AG08396 (cell line): ENCODE measurements around the gene TMEM62.

Experiments used
- DNase-seq: peaks from one replicate; pipeline ENCODE4 v3.0.0; 2012; ENCODE audit warnings: low spot score, mixed read lengths

Gene TMEM62

DNA sequence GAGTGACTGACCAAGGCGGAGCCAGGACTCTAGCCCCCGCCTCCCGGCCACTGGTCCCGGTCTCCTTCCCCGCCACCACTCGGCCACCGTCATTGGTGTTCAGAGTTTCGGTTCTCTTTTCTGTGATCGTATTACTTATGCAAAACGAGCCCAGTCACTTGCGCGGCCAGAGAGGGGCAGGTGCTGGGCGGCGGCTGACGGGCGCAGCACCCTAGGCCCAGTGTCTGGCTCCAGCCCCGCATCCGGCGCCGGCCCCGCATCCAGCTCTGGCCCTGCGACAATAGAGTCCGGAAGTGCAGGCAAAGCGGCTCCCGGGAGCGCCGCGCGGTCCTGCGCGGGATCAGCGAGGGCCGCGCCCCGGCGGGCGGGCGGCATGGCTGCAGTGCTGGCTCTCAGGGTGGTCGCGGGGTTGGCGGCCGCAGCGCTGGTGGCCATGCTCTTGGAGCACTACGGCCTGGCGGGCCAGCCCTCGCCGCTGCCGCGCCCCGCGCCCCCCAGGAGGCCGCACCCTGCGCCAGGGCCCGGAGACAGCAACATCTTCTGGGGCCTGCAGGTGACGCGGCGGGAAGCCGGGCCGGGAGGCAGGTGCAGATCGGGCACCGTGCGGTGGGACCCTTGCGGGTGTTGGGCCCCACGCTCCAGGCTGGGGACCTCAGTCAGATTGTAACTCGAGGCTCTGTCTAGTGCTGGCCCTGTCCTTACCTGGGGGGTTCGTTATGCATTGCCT lies at the start of gene TMEM62:
Gene TMEM62, plus strand, starts transcription at position 157 of the 727 bp plus-strand sequence. Its CDS starts 217 bp downstream, at position 374.
- DNase-seq, result peak; percentile 85

DNA sequence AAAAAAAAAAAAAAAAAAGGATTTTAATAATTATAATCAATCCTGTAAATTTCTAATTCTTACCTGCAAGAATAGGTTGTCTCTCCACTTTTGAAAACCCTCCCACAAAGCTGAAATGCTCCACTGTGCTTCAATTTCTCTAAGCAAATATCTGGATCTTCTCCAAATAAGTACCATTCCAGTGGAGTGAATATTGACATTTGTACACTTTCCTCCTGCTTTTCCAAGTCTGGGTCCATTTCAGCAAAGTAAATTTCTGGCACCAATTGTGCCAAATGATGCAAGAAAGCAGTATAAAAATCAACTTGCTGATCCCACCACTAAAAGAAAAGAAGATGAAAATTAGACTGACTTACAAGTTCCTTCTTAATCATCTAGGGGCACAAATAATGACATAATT lies 47.5 kb upstream of the TMEM62 start:
- no peak for DNase-seq

DNA sequence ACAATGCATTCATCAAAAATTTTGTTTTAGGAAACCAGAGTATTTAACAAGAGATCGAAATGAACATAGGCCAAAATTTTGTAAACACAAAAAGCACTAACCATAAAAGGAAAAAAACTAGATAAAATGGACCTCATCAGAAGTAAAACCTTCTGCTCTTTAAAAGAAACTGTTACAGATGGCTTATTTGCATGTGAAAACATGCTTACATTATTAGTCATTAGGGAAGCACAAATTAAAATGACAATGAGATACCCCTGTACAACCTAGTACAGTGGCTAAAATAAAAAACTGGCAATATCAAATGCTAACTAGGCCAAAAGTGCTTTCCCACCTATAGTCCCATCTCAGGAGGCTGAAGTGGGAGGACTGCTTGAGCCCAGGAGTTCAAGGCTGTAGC lies 46.8 kb upstream of the TMEM62 start:
- DNase-seq, result no peak

DNA sequence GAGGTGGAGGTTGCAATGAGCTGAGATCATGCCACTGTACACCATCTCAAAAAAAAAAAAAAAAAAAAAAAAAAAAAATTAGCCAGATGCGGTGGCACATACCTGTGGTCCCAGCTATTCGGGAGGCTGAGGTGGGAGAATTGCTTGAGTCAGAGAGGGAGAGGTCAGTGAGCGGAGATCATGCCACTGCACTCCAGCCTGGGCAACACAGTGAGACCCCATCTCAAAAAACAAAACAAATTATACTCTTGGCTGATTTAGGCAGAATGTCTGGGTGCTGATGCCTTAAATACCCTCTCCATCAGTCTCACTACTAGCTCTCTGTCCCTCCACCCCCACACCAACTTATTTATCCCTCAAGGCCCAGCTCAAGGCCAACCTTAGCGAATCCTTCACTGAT lies 41.5 kb upstream of the TMEM62 start:
- DNase-seq, result no peak

DNA sequence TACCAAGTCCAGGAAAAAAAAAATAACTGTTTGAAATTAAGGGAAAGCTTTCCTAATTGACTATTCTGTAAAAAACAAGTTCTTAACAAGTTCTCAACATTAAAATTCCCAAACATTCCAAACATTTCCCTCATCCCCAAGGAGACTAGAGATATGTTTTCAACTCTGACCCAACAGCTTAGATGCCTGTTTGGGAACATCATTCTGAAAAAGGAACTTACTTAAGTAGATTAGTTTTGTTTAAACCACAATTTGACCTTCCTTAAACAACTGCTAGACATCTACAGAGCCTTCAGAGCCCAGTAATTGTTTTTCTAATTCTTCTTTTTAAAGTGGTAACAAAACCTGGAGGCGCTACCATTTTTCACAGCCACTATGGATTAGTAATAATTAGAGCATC lies 40.4 kb upstream of the TMEM62 start:
- no peak for DNase-seq

DNA sequence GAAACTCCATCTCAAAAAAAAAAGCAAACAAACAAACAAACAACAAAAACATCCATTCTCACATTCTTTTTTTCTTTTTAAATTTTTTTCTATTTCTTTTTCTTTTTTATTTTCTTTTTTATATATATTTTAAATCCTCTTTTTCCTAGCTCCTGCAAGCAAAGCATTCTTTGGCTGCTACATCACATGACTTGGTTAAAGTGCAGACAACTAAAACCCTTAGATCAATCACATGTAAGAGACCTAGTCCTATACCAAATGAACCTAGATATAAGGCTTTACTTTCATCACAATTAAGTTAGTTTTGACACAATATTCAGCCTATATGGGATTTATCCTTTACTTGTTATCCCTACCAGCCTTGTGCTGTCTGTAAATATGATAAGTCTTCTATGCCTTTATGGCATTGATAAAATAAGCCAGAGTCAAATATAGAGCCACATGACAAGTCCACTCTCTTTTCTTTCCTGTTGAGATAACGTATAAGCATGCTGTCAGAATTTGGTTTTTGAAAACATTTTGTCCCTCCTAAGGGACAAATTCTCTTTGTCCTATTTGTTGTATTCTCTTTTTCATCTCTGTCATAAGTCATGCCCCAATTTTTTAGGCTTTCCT lies 38.9 kb upstream of the TMEM62 start:
- no peak for DNase-seq

DNA sequence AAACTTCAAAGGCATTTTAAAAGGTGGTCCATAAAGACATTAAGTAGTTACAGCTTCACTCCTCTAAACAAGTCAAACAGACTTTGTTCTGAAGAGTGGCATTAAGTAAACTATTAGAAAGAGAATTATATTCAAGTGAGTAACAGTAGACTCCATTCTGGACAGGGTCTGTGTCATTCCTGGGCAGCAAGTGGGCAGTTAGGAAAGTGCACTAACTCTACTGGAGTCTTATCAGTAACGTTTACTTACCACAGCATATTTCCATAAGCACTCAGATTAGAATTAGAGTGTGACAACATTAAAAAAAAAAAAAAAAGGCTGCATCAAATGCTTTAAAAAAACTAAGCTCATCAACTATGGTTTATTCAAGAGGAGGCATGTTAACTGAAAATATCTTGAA lies 38.1 kb upstream of the TMEM62 start:
- DNase-seq, result no peak

DNA sequence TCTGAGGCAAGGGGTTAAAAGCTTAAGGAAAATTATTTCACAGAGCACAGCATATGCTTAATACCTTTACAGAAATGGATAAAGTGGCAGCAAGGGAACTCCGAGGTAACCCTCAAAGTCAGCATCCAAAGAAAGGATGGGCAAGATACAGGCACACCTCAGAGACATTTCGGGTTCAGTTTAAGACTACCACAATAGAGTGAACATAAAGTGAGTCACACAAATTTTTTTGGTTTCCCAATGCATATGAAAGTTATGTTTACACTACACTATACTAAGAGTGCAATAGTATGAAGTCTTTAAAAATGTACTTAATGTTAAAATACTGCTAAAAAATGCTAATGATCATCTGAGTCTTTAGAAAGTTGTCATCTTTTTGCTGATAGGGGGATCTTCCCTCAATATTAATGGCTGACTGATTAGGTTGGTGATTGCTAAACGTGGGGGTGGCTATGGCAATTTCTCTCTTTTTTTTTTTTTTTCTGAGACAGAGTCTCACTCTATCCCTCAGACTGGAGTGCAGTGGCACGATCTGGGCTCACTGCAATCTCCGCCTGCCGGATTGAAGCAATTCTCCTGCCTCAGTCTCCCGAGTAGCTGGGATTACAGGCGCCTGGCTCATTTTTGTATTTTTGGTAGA lies 37.6 kb upstream of the TMEM62 start:
- DNase-seq, result no peak

DNA sequence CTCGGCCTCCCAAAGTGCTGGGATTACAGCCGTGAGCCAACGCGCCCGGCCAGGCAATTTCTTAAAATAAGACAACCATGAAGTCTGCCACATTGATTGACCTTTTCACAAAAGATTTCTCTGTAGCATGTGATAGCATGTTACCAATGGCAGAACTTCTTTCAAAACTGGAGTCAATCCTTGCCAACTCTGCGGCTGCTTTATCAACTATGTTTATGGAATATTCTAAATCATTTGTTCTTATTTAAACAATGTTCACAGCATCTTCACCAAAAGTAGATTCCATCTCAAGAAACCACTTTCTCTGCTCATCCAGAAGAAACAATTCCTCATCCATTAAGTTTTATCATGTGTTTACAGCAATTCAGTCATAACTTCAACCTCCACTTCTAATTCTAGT lies 37.0 kb upstream of the TMEM62 start:
- DNase-seq, result no peak

DNA sequence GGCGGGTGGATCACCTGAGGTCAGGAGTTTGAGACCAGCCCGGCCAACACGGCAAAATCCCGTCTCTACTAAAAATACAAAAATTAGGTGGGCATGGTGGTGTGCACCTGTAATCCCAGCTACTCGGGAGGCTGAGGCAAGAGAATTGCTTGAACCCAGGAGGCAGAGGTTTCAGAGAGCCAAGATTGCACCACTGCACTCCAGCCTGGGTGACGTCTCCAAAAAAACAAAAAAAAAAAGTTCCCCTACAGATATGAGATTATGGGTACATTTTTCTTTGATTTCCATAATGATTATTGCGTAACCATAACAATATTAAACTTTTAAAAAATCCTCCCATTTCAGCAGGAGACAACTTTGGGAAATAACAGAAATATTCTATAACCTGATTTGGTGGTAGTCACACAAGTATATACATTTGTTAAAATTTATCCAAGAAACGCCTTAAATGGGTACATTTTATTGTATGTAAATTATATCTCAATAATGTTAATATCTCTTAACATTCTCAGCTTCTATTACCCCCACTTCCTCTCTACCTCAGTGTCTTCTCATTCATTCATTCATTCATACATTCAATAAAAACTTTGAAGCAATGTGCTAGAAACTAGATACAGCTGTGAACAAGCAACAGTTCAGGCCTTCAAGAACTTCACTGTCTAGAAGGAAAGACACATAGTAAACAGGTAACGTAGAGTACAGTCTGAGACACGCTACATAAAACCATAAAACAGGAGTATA lies 34.1 kb upstream of the TMEM62 start:
- no peak for DNase-seq

DNA sequence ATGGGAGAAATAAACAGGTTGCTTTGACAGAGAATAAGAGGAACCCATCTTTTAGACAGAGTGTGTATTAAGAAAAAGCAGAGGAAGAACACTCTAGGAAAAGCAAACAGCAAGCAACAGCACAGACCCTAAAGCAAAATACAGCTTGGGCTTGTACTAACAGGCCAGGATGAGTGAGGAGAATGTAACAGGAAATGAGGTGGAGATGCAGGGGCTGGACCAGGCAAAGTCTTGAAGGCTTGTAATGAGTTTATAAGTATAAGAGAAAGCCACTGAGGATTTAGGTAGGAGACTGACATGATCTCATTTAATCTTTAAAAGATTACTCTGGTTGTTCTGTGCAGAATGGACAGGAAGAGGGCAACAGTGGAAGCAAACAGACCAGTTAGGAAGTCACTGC lies 32.4 kb upstream of the TMEM62 start:
- no peak for DNase-seq

DNA sequence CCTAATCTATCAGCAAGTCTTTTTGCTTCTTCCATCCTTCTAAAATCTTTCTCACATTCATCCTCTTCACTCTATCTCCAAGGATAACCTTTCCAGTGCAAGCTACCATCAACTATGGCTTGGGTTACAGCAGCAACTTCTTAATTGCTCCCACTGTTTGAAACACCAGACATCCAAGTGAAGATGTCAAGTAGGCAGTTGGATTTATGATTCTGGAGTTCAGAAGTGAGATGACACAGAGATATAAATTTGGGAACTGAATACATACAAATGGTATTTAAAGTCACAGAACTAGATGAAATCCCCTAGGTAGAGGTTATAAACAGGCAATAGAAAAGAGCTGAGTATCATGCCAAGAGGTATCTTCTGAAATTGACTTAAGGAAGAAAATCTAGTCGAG lies 31.2 kb upstream of the TMEM62 start:
- no peak for DNase-seq

DNA sequence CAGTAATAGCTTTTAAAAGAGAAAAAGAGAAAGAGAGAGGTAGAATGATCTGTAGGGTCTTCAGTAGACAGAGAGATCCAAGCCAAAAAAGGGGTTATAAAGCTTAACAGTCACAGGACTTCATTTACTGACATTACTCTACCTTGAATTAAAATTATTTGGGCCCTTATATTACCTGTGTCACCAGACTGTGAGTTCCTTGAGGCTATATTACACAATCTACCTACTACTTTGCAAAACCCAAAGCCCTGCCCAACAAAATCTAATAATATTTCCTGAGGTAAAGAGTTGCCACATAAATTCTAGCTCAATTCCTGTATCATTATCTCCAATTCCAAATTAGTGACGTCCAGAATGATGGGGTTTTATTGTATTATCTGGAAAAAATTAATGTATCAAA lies 29.5 kb upstream of the TMEM62 start:
- no peak for DNase-seq

DNA sequence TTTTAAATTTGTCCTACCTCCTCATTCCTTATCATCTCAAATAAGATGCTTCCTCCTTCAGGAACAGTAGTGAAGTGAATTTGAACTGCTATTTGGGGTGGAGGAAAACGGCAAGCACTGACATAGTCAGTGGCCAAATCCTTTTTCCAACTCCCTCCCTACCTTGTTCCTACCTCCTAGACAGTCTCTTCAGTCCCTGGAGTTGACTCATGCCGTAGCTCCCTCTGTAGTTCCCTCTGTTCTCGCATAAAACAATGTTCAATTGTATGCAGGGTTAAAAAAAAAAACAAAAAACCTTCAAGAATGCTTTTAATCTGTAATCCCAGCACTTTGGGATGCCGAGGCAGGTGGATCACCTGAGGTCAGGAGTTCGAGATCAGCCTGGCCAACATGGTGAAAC lies 29.0 kb upstream of the TMEM62 start:
- DNase-seq, result no peak

DNA sequence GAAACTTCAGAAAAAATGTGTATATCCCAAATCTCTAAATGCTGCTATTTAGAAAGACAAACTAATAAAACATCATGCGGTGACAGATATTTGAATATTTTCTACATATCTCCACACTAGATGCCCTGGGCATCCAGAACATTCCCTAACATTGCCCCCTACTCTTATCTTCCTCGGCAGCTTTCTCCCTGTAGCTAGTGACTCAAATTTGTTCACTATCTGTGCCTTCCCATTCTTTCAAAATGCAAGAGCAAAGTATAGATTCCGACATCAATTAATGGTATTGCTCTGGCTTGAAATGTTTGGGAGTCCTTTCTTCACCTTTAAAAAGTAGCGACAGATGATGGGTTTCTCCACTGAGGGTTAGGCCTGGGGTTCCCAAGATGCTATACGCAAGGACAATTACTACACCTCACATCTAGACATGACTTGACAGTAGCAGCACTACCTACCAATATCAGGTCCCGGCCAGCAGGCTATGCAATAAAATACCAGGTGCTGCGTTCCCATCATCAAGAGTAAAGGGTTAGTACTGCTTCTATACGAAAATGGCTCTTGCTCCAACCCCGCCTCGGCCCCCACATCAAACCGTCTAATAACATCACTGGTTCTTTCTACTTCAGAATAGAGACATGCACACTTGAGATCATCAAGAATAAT lies 28.2 kb upstream of the TMEM62 start:
- DNase-seq, result no peak

DNA sequence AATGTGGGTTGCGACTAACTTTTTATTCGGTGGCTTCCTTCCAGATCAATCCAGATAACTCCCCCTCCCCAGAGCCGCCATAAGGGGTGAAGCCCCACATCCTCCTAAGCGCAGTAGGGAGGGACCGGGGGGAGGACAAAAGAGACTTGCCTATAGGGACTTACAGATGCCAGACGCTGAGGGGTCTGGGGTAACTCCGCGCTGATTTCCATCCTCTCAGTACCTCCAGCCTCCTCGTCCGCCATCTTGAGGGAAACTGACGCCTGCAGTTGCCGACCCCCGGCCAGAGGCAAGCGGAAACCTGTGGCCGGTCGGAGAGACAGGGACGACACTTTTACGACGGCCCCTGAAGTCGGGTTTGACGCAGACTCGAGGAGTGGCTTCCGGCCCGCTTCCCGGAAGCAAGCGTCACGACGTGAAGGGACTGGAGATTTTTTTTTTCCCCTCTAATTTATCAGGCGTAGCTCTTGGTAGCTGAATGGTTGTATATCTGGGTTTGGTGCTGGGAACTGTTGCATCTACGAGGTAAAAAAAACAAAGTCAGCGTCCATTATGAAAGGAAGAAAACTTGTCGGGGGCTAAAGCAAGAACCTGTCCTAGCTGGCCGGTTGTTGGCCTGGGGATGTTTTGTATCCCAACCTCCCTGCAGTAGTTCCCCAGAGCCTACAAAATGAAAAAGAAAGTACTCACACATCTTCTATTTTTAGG lies 27.5 kb upstream of the TMEM62 start, which contains the start of gene UBR1:
Gene UBR1, minus strand, starts transcription at position 261 of the 708 bp plus-strand sequence. Its CDS starts 16 bp downstream, at position 245.
- DNase-seq, result peak; percentile 89

DNA sequence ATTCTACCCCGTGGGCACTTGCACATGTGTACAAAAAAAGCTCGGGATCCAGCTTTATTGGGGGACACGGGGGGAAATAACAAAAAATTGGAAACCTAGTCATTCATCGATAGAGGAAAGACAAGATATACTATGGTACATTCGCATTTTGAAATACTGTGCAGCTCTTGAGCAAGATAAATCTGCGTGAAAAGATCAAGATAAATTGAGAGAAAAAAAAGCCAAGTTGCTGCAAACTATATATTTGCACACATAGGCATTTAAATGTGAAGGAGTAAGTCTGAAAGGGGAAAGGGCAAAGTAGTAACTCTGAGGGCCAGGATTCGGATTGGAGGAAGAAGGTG lies 26.9 kb upstream of the TMEM62 start:
- no peak for DNase-seq

DNA sequence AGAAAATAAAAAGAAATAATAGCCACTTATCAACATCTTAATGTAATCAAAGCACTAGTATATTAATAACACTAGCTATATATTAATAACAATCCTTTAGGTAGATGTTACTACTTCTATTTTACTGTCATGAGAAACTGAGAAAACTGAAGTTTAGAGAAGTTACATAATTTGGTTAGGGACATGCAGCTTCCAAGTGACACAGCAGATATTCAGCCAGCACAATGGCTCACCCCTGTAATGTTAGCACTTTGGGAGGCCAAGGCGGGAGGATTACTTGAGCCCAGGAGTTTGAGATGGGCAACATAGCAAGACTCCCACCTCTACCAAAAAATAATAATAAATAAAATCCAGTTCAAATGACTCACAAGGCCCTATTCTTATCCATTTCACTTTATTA lies 25.6 kb upstream of the TMEM62 start:
- no peak for DNase-seq

DNA sequence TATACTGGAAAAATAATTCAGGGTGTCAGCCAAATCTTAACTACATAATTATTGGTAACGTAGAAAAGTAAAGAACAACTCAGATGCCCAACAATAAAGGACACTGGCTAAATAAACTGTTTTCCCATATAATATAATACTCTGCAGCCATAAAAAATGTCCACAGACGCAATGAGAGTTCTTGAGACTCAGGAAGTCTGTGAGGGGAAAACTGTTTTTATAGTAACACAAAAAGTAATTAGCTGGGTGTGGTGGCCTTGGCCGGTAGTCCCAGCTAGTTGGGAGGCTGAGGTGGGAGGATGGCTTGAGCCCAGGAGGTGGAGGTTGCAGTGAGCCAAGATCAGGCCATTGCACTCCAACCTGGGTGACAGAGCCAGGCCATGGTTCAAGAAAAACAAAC lies 22.0 kb upstream of the TMEM62 start:
- DNase-seq, result no peak

DNA sequence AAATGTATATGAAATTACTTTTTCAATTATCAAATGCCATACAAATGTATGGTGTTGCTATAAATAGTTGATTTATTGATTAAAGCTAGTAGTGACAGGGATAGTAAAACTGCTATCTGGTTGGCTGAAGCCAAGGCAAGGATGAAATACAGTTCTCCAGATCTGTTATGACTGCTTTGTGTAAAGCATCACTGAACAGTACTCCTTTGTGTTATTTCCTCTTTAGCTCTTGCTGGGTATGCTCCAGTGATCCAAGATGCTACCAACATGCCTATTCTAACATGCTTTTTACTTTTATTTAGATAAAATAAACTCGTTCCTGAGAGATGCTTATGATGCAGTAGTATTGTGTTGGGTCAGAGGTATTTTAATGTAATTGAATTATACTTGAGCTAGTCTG lies 15.1 kb upstream of the TMEM62 start:
- no peak for DNase-seq

DNA sequence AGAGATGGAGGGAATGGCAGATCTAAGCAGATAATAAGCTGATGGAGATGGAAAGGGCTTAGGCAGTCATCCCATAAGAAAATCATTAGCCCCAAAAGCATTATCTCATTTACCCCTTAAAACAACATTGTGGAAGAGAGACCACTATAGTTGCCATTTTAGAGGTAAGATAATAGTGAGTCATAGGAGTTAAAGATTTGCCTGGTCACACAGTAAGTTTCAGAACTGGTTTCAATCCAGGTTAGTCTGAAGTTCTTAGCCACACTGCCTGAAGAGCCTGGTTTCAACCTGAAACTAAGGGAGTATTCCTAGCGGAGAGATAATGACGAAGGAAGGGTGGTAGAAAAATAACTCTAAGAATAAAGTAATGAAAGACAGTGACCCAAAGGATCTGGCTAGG lies 14.6 kb upstream of the TMEM62 start:
- no peak for DNase-seq

DNA sequence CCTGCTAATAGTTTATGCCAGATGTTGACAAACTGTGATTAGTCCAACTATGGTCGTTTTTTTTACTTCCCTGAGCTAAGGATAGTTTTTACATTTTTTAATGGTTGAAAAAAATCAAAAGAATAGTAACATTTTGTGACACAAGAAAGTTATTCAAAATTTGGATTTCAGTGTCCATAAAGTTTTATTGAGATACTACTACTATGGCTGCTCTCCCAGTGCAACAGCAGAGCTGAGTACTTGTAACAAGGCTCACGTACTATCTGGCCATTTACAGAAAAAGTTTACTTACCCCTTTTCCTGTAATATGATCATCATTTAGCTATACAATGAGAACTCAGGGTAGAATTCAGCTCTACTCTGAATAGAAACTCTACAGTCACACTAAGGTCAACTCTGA lies 11.5 kb upstream of the TMEM62 start:
- DNase-seq, result no peak
